ENCODE data around the gene PTGDR2. TPM values are rescaled to one million over a fixed set of nuclear protein-coding genes. Genes with fewer than 3 reads are reported as not detected.

PTGDR2 gene
- total and polyA plus RNA-seq, 8 donors: 0.09 to 5.7 (median 0.43) TPM

GRCh38 chr11:60847896-60848295 is 7.9 kb downstream of the PTGDR2 start:
- 87% methylated on average over 12 of the region's 12 CpGs for WGBS, 2 donors
- DNase-seq (no peak), ATAC-seq (no peak), FAIRE-seq (no peak)
- no peak overlapping the region for H3K4me3 ChIP-seq
- TF ChIP-seq CTCF (IDR thresholded peaks at IDR 0.05): no peak
- H3K9me3 ChIP-seq: no peaks in the 10 kb centered on the region
- H3K27me3 ChIP-seq: no peaks in the 10 kb centered on the region
- H3K4me1 ChIP-seq: peaks cover 0 to 12% (median 6%) of the 10 kb centered on the region in 3 donors
- intact Hi-C loops (cut with DNase I): loop anchor here in 1 of 3 donors (10.0 kb wide), 1 partner anchor 47 kb away; no protein-coding TSS in a partner anchor
- H3K36me3 ChIP-seq: peaks cover 0 to 16% (median 5%) of the 10 kb centered on the region in 3 donors
- no peak overlapping the region for H3K27ac ChIP-seq

GRCh38 chr11:60847281-60847680 is 8.5 kb downstream of the PTGDR2 start:
- no peak for DNase-seq
- Histone ChIP-seq H3K27me3 (no peaks in the 10 kb centered on the region), H3K9me3 (no peaks in the 10 kb centered on the region), H3K4me1 (peaks cover 0 to 12% (median 6%) of the 10 kb centered on the region in 3 donors), H3K36me3 (peaks cover 0 to 16% (median 5%) of the 10 kb centered on the region in 3 donors), H3K27ac (no peak overlapping the region), H3K4me3 (no peak overlapping the region)
- ATAC-seq: no peak
- TF ChIP-seq CTCF (IDR thresholded peaks at IDR 0.05): no peak
- WGBS, 2 donors: 73 to 83% methylated on average over 13 of the region's 13 CpGs
- no peak for FAIRE-seq
- intact Hi-C loops (cut with DNase I): loop anchor here in 1 of 3 donors (10.0 kb wide), 1 partner anchor 48 kb away; no protein-coding TSS in a partner anchor

DNA sequence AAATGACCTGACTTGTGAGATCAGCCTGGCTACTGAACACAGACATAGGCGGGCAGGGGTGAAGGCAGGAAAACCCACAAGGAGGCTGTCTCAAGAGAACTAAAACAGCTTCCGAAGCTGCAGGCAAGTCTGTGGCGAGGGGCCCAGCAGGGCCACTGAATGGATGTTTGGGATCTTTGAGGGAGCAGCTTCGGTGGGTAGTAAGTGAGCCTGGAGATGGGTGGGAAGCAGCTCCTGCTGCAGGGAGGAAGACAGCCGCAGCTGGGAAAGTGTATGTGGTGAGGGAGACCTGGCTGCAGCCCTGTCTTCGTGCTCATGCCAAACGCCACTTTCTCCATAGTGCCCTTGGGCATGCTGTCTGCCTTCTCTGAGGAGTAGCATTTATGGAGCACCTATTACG is 10.4 kb downstream of the PTGDR2 start:
- no peaks in the 10 kb centered on the region for H3K9me3 ChIP-seq
- no peak overlapping the region for H3K27ac ChIP-seq
- H3K36me3 ChIP-seq: peaks cover 0 to 9% (median 4%) of the 10 kb centered on the region in 3 donors
- DNase-seq: peak in 1 of 6 donors; percentile 9
- peaks cover 6 to 20% (median 6%) of the 10 kb centered on the region in 3 donors for H3K4me1 ChIP-seq
- ATAC-seq: no peak
- H3K4me3 ChIP-seq: no peak overlapping the region
- no peaks in the 10 kb centered on the region for H3K27me3 ChIP-seq
- intact Hi-C loops (cut with DNase I): loop anchor here in 1 of 3 donors (10.0 kb wide), 1 partner anchor 49 kb away; no protein-coding TSS in a partner anchor
- FAIRE-seq: no peak
- TF ChIP-seq CTCF (IDR thresholded peaks at IDR 0.05): no peak
- 78 to 82% methylated on average over 8 of the region's 8 CpGs for WGBS, 2 donors

DNA sequence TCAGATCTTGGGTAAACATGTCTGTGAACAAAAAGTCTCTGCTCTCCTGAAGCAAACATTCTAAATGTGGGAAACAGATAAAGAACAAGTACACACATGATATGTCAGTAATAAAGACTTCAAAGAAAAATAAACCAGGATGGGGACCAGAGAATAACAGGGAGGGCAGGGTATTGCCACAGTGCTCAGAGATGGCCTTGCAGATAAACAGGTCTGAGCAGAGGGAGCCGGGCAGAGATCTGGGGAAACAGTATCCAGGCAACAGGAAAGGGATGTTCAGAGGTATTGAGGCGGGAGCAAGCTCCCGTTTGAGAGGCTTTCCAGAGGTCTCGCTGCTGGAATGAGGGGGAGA is 10.9 kb downstream of the PTGDR2 start:
- DNase-seq (no peak), FAIRE-seq (no peak), ATAC-seq (peak in 2 of 4 donors; percentile 3 to 36)
- H3K27me3 ChIP-seq: no peaks in the 10 kb centered on the region
- H3K27ac ChIP-seq: no peak overlapping the region
- WGBS, 2 donors: 28 to 33% methylated on average over 4 of the region's 4 CpGs
- H3K4me3 ChIP-seq: no peak overlapping the region
- peaks cover 0 to 4% (median 0%) of the 10 kb centered on the region in 3 donors for H3K36me3 ChIP-seq
- peaks cover 6 to 20% (median 6%) of the 10 kb centered on the region in 3 donors for H3K4me1 ChIP-seq
- intact Hi-C loops (cut with DNase I): loop anchor here in 1 of 3 donors (10.0 kb wide), 1 partner anchor 50 kb away; no protein-coding TSS in a partner anchor
- no peak for TF ChIP-seq CTCF (IDR thresholded peaks at IDR 0.05)
- H3K9me3 ChIP-seq: no peaks in the 10 kb centered on the region
